Measurements from ENCODE around the gene CLTRN.
A peak's percentile ranks its signal among the peaks of the same experiment; 100 is the strongest.

CLTRN gene

GRCh38 chrX:15646543-15646942 lies 18.1 kb downstream of the CLTRN start:
- H3K27me3 ChIP-seq (ENCODE audit: insufficient read depth, low read length, poor library complexity): no peaks in the 10 kb centered on the region
- H4K5ac ChIP-seq (ENCODE audit: low read length): no peak overlapping the region
- no peak overlapping the region for H2BK120ac ChIP-seq (ENCODE audit: low read depth, low read length)
- no peak for DNase-seq
- no peak overlapping the region for H2BK15ac ChIP-seq (replicated peaks; ENCODE audit: low read depth)
- no peak overlapping the region for H3K4ac ChIP-seq (ENCODE audit: low read depth, low read length)
- H4K8ac ChIP-seq (ENCODE audit: low read depth, low read length): no peak overlapping the region
- no peak overlapping the region for H3K18ac ChIP-seq (ENCODE audit: low read length)
- no peak overlapping the region for H3K4me3 ChIP-seq (ENCODE audit: low read length)
- no peak overlapping the region for H3K4me2 ChIP-seq (ENCODE audit: low read length)
- H3K9ac ChIP-seq (ENCODE audit: low read length): no peak overlapping the region
- no peak overlapping the region for H2BK5ac ChIP-seq (ENCODE audit: low read length)
- H3K79me2 ChIP-seq (ENCODE audit: control insufficient read depth, insufficient read depth, low read length): no peaks in the 10 kb centered on the region
- H3K36me3 ChIP-seq (ENCODE audit: control insufficient read depth, insufficient read depth, low read length): no peaks in the 10 kb centered on the region
- WGBS (ENCODE audit: extremely low coverage, insufficient coverage, low lambda C conversion rate): no CpG with 5 or more reads among the region's 27 CpGs
- no peak overlapping the region for H3K23ac ChIP-seq (ENCODE audit: low read length)
- H3K56ac ChIP-seq (ENCODE audit: low read length): no peak overlapping the region
- no peak overlapping the region for H2AK5ac ChIP-seq (ENCODE audit: low read length)
- no peak overlapping the region for H3K27ac ChIP-seq (ENCODE audit: low read depth, low read length)
- H3K4me1 ChIP-seq (ENCODE audit: control insufficient read depth, low read depth, low read length): no peaks in the 10 kb centered on the region
- H3K79me1 ChIP-seq (ENCODE audit: low read length): no peaks in the 10 kb centered on the region

DNA sequence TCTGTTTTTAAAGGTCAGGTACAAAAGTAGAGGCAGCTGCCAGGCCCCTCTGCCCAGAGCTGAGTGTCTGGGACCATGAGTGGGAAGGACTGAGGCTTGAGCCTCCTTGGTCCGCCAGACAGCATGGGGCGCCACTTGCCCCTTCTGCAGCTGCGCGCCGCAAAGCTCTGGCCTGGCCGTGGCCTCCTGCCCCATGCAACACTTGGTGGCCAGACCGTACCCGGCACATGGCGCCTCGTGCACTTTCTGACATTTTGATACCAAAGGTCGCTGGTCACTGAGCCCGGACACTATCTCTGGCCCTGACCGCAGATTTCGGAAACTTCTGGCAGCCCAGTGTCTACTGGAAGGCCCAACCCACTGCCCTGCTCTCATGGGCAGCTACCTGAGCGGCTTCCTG lies 18.6 kb downstream of the CLTRN start:
- Histone ChIP-seq H4K5ac (ENCODE audit: low read length) (no peak overlapping the region), H3K9ac (ENCODE audit: low read length) (no peak overlapping the region), H3K4me2 (ENCODE audit: low read length) (no peak overlapping the region), H3K27ac (ENCODE audit: low read depth, low read length) (no peak overlapping the region), H2BK15ac (replicated peaks; ENCODE audit: low read depth) (no peak overlapping the region), H3K23ac (ENCODE audit: low read length) (no peak overlapping the region), H3K79me1 (ENCODE audit: low read length) (no peaks in the 10 kb centered on the region), H2AK5ac (ENCODE audit: low read length) (no peak overlapping the region), H4K8ac (ENCODE audit: low read depth, low read length) (no peak overlapping the region), H2BK5ac (ENCODE audit: low read length) (no peak overlapping the region), H3K27me3 (ENCODE audit: insufficient read depth, low read length, poor library complexity) (no peaks in the 10 kb centered on the region), H3K4ac (ENCODE audit: low read depth, low read length) (no peak overlapping the region), H3K4me1 (ENCODE audit: control insufficient read depth, low read depth, low read length) (no peaks in the 10 kb centered on the region), H3K18ac (ENCODE audit: low read length) (no peak overlapping the region), H3K56ac (ENCODE audit: low read length) (no peak overlapping the region), H3K79me2 (ENCODE audit: control insufficient read depth, insufficient read depth, low read length) (no peaks in the 10 kb centered on the region), H2BK120ac (ENCODE audit: low read depth, low read length) (no peak overlapping the region), H3K36me3 (ENCODE audit: control insufficient read depth, insufficient read depth, low read length) (no peaks in the 10 kb centered on the region), H3K4me3 (ENCODE audit: low read length) (no peak overlapping the region)
- no peak for DNase-seq
- no CpG with 5 or more reads among the region's 15 CpGs for WGBS (ENCODE audit: extremely low coverage, insufficient coverage, low lambda C conversion rate)

DNA sequence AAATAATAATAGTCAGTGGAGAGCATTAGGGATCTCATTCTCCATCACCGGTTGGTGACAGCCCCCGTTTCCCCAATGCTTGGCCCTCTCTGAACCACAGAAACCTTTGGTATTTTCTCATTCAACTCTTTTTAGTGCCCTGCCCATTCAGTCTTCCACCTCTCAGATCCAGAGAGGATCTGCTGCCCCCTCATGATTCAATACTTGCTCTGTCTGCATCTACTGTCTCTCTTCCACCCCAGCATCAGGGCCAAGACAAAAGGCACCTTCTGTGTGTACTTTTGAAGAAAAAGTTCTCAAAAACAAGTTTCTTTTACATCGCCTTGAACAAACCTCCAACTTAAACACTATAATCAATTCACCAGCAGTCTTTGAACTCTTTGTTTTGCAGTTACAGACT lies 19.3 kb downstream of the CLTRN start:
- H3K18ac ChIP-seq (ENCODE audit: low read length): no peak overlapping the region
- H4K5ac ChIP-seq (ENCODE audit: low read length): no peak overlapping the region
- H3K79me1 ChIP-seq (ENCODE audit: low read length): no peaks in the 10 kb centered on the region
- no peak overlapping the region for H3K9ac ChIP-seq (ENCODE audit: low read length)
- H3K4ac ChIP-seq (ENCODE audit: low read depth, low read length): no peak overlapping the region
- no peak overlapping the region for H3K23ac ChIP-seq (ENCODE audit: low read length)
- H3K79me2 ChIP-seq (ENCODE audit: control insufficient read depth, insufficient read depth, low read length): no peaks in the 10 kb centered on the region
- no peak overlapping the region for H3K27ac ChIP-seq (ENCODE audit: low read depth, low read length)
- H3K4me1 ChIP-seq (ENCODE audit: control insufficient read depth, low read depth, low read length): no peaks in the 10 kb centered on the region
- no peak overlapping the region for H4K8ac ChIP-seq (ENCODE audit: low read depth, low read length)
- H3K36me3 ChIP-seq (ENCODE audit: control insufficient read depth, insufficient read depth, low read length): no peaks in the 10 kb centered on the region
- no peak overlapping the region for H3K4me3 ChIP-seq (ENCODE audit: low read length)
- no peak overlapping the region for H3K56ac ChIP-seq (ENCODE audit: low read length)
- no peak overlapping the region for H3K4me2 ChIP-seq (ENCODE audit: low read length)
- no peak overlapping the region for H2AK5ac ChIP-seq (ENCODE audit: low read length)
- whole genome bisulfite sequencing (ENCODE audit: extremely low coverage, insufficient coverage, low lambda C conversion rate): no CpG with 5 or more reads among the region's 3 CpGs
- no peak overlapping the region for H2BK120ac ChIP-seq (ENCODE audit: low read depth, low read length)
- no peak overlapping the region for H2BK5ac ChIP-seq (ENCODE audit: low read length)
- DNase-seq: peak; percentile 33
- no peaks in the 10 kb centered on the region for H3K27me3 ChIP-seq (ENCODE audit: insufficient read depth, low read length, poor library complexity)
- no peak overlapping the region for H2BK15ac ChIP-seq (replicated peaks; ENCODE audit: low read depth)

- WGBS (ENCODE audit: extremely low coverage, insufficient coverage, low lambda C conversion rate): no CpG with 5 or more reads among the region's 1 CpG
- no peak overlapping the region for H3K4me3 ChIP-seq (ENCODE audit: low read length)
- H3K4me1 ChIP-seq (ENCODE audit: control insufficient read depth, low read depth, low read length): no peaks in the 10 kb centered on the region
- H4K8ac ChIP-seq (ENCODE audit: low read depth, low read length): no peak overlapping the region
- H2AK5ac ChIP-seq (ENCODE audit: low read length): no peak overlapping the region
- H3K56ac ChIP-seq (ENCODE audit: low read length): no peak overlapping the region
- no peak overlapping the region for H3K23ac ChIP-seq (ENCODE audit: low read length)
- no peaks in the 10 kb centered on the region for H3K27me3 ChIP-seq (ENCODE audit: insufficient read depth, low read length, poor library complexity)
- no peaks in the 10 kb centered on the region for H3K79me2 ChIP-seq (ENCODE audit: control insufficient read depth, insufficient read depth, low read length)
- H3K27ac ChIP-seq (ENCODE audit: low read depth, low read length): no peak overlapping the region
- no peaks in the 10 kb centered on the region for H3K36me3 ChIP-seq (ENCODE audit: control insufficient read depth, insufficient read depth, low read length)
- H3K79me1 ChIP-seq (ENCODE audit: low read length): no peaks in the 10 kb centered on the region
- no peak overlapping the region for H2BK15ac ChIP-seq (replicated peaks; ENCODE audit: low read depth)
- no peak overlapping the region for H3K4ac ChIP-seq (ENCODE audit: low read depth, low read length)
- H4K5ac ChIP-seq (ENCODE audit: low read length): no peak overlapping the region
- H3K18ac ChIP-seq (ENCODE audit: low read length): no peak overlapping the region
- no peak overlapping the region for H3K4me2 ChIP-seq (ENCODE audit: low read length)
- H2BK5ac ChIP-seq (ENCODE audit: low read length): no peak overlapping the region
- no peak overlapping the region for H2BK120ac ChIP-seq (ENCODE audit: low read depth, low read length)
- no peak overlapping the region for H3K9ac ChIP-seq (ENCODE audit: low read length)
- no peak for DNase-seq
Measured at GRCh38 chrX:15644560-15644872, 20.1 kb downstream of the CLTRN start.

GRCh38 chrX:15643786-15644559 lies 20.6 kb downstream of the CLTRN start:
- H3K9ac ChIP-seq (ENCODE audit: low read length): no peak overlapping the region
- no peak overlapping the region for H3K4me2 ChIP-seq (ENCODE audit: low read length)
- no peak for DNase-seq
- no peak overlapping the region for H3K56ac ChIP-seq (ENCODE audit: low read length)
- no peak overlapping the region for H2AK5ac ChIP-seq (ENCODE audit: low read length)
- no peaks in the 10 kb centered on the region for H3K27me3 ChIP-seq (ENCODE audit: insufficient read depth, low read length, poor library complexity)
- H4K8ac ChIP-seq (ENCODE audit: low read depth, low read length): no peak overlapping the region
- H3K79me2 ChIP-seq (ENCODE audit: control insufficient read depth, insufficient read depth, low read length): no peaks in the 10 kb centered on the region
- WGBS (ENCODE audit: extremely low coverage, insufficient coverage, low lambda C conversion rate): no CpG with 5 or more reads among the region's 7 CpGs
- H4K5ac ChIP-seq (ENCODE audit: low read length): no peak overlapping the region
- H2BK5ac ChIP-seq (ENCODE audit: low read length): no peak overlapping the region
- H3K27ac ChIP-seq (ENCODE audit: low read depth, low read length): no peak overlapping the region
- H3K79me1 ChIP-seq (ENCODE audit: low read length): no peaks in the 10 kb centered on the region
- no peak overlapping the region for H3K4me3 ChIP-seq (ENCODE audit: low read length)
- H3K23ac ChIP-seq (ENCODE audit: low read length): no peak overlapping the region
- no peak overlapping the region for H2BK15ac ChIP-seq (replicated peaks; ENCODE audit: low read depth)
- no peak overlapping the region for H3K18ac ChIP-seq (ENCODE audit: low read length)
- no peak overlapping the region for H3K4ac ChIP-seq (ENCODE audit: low read depth, low read length)
- H3K4me1 ChIP-seq (ENCODE audit: control insufficient read depth, low read depth, low read length): no peaks in the 10 kb centered on the region
- no peaks in the 10 kb centered on the region for H3K36me3 ChIP-seq (ENCODE audit: control insufficient read depth, insufficient read depth, low read length)
- H2BK120ac ChIP-seq (ENCODE audit: low read depth, low read length): no peak overlapping the region

- no peak overlapping the region for H2BK5ac ChIP-seq (ENCODE audit: low read length)
- no peak overlapping the region for H3K4me3 ChIP-seq (ENCODE audit: low read length)
- no peaks in the 10 kb centered on the region for H3K27me3 ChIP-seq (ENCODE audit: insufficient read depth, low read length, poor library complexity)
- no peak for DNase-seq
- H2AK5ac ChIP-seq (ENCODE audit: low read length): no peak overlapping the region
- no peak overlapping the region for H4K5ac ChIP-seq (ENCODE audit: low read length)
- no peak overlapping the region for H3K9ac ChIP-seq (ENCODE audit: low read length)
- no peak overlapping the region for H3K4ac ChIP-seq (ENCODE audit: low read depth, low read length)
- no peaks in the 10 kb centered on the region for H3K4me1 ChIP-seq (ENCODE audit: control insufficient read depth, low read depth, low read length)
- no peak overlapping the region for H3K27ac ChIP-seq (ENCODE audit: low read depth, low read length)
- H3K23ac ChIP-seq (ENCODE audit: low read length): no peak overlapping the region
- H3K56ac ChIP-seq (ENCODE audit: low read length): no peak overlapping the region
- no peak overlapping the region for H2BK15ac ChIP-seq (replicated peaks; ENCODE audit: low read depth)
- H3K79me2 ChIP-seq (ENCODE audit: control insufficient read depth, insufficient read depth, low read length): no peaks in the 10 kb centered on the region
- H2BK120ac ChIP-seq (ENCODE audit: low read depth, low read length): no peak overlapping the region
- H3K36me3 ChIP-seq (ENCODE audit: control insufficient read depth, insufficient read depth, low read length): no peaks in the 10 kb centered on the region
- no peak overlapping the region for H3K4me2 ChIP-seq (ENCODE audit: low read length)
- no peak overlapping the region for H3K18ac ChIP-seq (ENCODE audit: low read length)
- H3K79me1 ChIP-seq (ENCODE audit: low read length): no peaks in the 10 kb centered on the region
- no peak overlapping the region for H4K8ac ChIP-seq (ENCODE audit: low read depth, low read length)
Measured at GRCh38 chrX:15631637-15632036, 33.0 kb downstream of the CLTRN start.
